Measurements from ENCODE around the gene PARP11. TPM values are rescaled to one million over a fixed set of nuclear protein-coding genes. Genes with fewer than 3 reads are reported as not detected.

Gene PARP11
- total and polyA plus RNA-seq, 2 of the 8 experiments (the other 6 are each of a cell fraction or from before 2014, with no cell fraction given), result 4.2 to 13.3 TPM

- Histone ChIP-seq H2BK12ac (ENCODE audit: low read depth, low read length) (0 out of 2 replicates have a peak overlapping the region, but pooled peaks have one; percentile 29), H3K4ac (replicated peaks; ENCODE audit: insufficient read length, low read depth, low read length) (no peak overlapping the region), H4K8ac (ENCODE audit: extremely low read depth, insufficient read depth, low read length) (no peak overlapping the region), H2AFZ (ENCODE audit: low read length) (no peak overlapping the region), H4K20me1 (replicated peaks in 1 of 2; ENCODE audit: control insufficient read depth in 1 of 2, insufficient read depth in 2 of 2, low read length in 2 of 2) (no peaks in the 10 kb centered on the region), H3K14ac (ENCODE audit: insufficient read length) (no peak overlapping the region), H3K79me1 (ENCODE audit: low read depth, low read length) (no peaks in the 10 kb centered on the region), H4K5ac (ENCODE audit: insufficient read length, low read depth, low read length) (no peak overlapping the region), H3K36me3 (ENCODE audit: control insufficient read depth in 2 of 4, insufficient read depth in 4 of 4, low read length in 3 of 4) (no peaks in the 10 kb centered on the region), H3K4me1 (replicated peaks in 1 of 4; ENCODE audit: control insufficient read depth in 3 of 4, insufficient read depth in 4 of 4, low read length in 3 of 4) (peaks cover 0 to 2% (median under 1%) of the 10 kb centered on the region in 4 experiments; a peak in 5 of 7 replicates), H2BK120ac (replicated peaks; ENCODE audit: low read depth, low read length) (no peak overlapping the region), H3K79me2 (ENCODE audit: control insufficient read depth in 1 of 2, insufficient read depth in 2 of 2, low read length in 2 of 2) (no peaks in the 10 kb centered on the region), H3K27ac (ENCODE audit: low read depth, low read length) (no peak overlapping the region), H3K56ac (replicated peaks; ENCODE audit: insufficient read length, low read depth, low read length) (no peak overlapping the region), H3K9me3 (ENCODE audit: insufficient read depth in 2 of 2, low read depth in 1 of 2, low read length in 1 of 2) (no peaks in the 10 kb centered on the region), H3K23me2 (ENCODE audit: low read depth, low read length) (peaks cover 2% of the 10 kb centered on the region; the same call in 1 of the 2 replicates), H3K4me3 (ENCODE audit: extremely low read depth in 1 of 4, insufficient read depth in 2 of 4, low read depth in 3 of 4, low read length in 4 of 4) (no peak overlapping the region), H3K18ac (ENCODE audit: extremely low read depth, low read length) (no peak overlapping the region), H4K91ac (replicated peaks; ENCODE audit: insufficient read length, low read length) (no peak overlapping the region), H3K27me3 (replicated peaks in 1 of 4; ENCODE audit: control insufficient read depth in 3 of 4, extremely low read depth in 1 of 4, insufficient read depth in 3 of 4, low read length in 3 of 4) (no peaks in the 10 kb centered on the region; a peak in 1 of 7 replicates), H2BK15ac (ENCODE audit: low read length) (no peak overlapping the region), H2BK20ac (ENCODE audit: low read length) (no peak overlapping the region), H3K9ac (replicated peaks in 1 of 4; ENCODE audit: extremely low read depth in 1 of 4, low read depth in 3 of 4, low read length in 3 of 4) (no peak overlapping the region), H3K23ac (ENCODE audit: insufficient read length) (no peak overlapping the region), H2AK5ac (ENCODE audit: low read depth, low read length) (no peak overlapping the region), H3K4me2 (ENCODE audit: insufficient read depth in 1 of 2, low read depth in 2 of 2, low read length in 2 of 2) (no peak overlapping the region), H2BK5ac (ENCODE audit: low read depth, low read length) (no peak overlapping the region)
- TF ChIP-seq RBBP5 (IDR thresholded peaks at IDR 0.05; ENCODE audit: borderline replicate concordance, low read depth, low read length) (no peak), TAF1 (IDR thresholded peaks at IDR 0.05; ENCODE audit: low read depth, low read length) (no peak), CBX5 (IDR thresholded peaks at IDR 0.05; ENCODE audit: low read depth, low read length) (no peak)
- WGBS, 2 experiments (ENCODE audit: extremely low coverage in 1 of 2, insufficient coverage in 1 of 2, insufficient read length in 1 of 2, insufficient replicate concordance in 2 of 2, low coverage in 1 of 2, low lambda C conversion rate in 2 of 2, missing lambda C conversion rate in 1 of 2), result 86% methylated on average over 6 of the region's 6 CpGs; no CpG with 5 or more reads in 1 of the 2 experiments
- ChIA-PET CTCF (ENCODE audit: partially characterized antibody) (interaction anchor here (1.1 to 9.0 kb wide), 32 partner anchors 10 to 841 kb away, joined by 3 to 114 read pairs (median 10); no protein-coding TSS in a partner anchor), POLR2A (ENCODE audit: partially characterized antibody) (interaction anchor here (1.6 kb wide), 1 partner anchor 12 kb away, joined by 3 read pairs; no protein-coding TSS in a partner anchor)
- no peak for FAIRE-seq
- DNase-seq (ENCODE audit: low read depth in 1 of 2, low spot score in 2 of 2), result no peak
Measured at GRCh38 chr12:3884671-3885070, 11.5 kb upstream of the PARP11 start.
